ENCODE results near the gene GNAL.

GNAL gene

DNA sequence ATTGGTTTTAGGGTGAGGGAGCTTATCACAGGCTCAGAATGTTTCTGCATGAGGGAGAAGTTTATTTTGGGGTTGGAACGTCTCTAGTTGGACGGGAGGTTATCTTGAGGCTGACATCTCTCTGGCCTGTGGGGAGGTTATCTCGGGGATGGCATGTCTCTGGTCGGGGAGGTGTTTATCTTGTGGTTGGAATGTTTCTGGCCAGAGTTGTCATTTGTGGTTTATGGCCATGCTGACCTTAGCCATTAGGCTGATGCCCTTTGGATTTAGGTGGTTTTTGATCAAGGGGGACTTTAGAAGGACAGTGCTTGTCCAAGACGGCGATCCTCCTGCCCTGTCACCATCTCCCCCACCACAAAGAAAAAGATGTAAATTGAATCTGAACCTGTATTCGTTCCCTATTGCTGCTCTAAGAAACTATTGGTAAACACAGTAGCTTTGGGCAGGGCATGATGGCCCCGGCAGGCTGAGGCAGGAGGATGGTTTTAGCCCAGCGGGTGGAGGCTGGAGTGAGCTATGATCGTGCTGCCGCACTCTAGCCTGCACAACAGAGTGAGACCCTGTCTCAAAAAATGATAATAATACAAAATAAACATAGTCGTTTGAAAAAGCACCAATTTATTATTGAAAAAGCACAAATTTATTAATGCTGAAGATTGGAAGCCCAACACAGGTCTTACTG is 236.9 kb downstream of the GNAL start:
- DNase-seq, result no peak

- no peak for DNase-seq
Measured at GRCh38 chr18:11927497-11927896, 238.4 kb downstream of the GNAL start.

- no peak for DNase-seq
Measured at GRCh38 chr18:11932393-11932792, 243.3 kb downstream of the GNAL start.

Data from SHP77 (cell line).